HG02763 (cell line): Measurements from ENCODE around the gene MAP3K8.

Experiments
- ATAC-seq: cut with Tn5 transposase; IDR thresholded peaks from one replicate; pipeline ENCODE4 v1.9.1; 2021; ENCODE audit warnings: mild to moderate bottlenecking, moderate library complexity; ENCODE audit not compliant: unreplicated experiment

MAP3K8 gene

GRCh38 chr10:30433730-30434272 is at the start of gene MAP3K8:
MAP3K8 (plus strand) TSS chr10:30434184; CDS start chr10:30438939, 4,755 bp downstream.
- peak; percentile 60 for ATAC-seq

DNA sequence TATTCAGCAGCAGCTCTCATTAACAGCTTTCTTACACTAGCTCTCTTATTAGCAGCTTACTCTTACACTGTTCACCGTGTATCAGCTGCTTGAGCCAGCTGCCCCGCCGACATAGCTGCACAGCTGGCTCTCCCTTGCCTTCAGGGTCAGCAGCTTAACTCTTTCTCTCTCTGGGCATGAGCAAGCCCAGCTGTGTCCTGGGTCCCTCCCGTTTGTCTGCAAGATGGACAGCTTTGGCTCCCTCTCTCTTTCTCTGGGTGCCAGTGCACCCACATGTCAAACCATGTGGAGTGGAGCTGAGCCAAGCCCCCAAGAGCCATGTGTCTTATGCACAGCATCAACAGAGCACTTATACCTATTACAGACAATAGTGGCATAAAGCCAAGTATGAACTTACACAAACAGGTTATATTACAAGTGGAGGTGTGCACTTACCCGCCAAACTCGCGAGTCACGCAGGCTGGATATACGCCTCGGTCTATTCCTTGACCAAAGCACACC is 49.2 kb upstream of the MAP3K8 start:
- ATAC-seq: no peak

- no peak for ATAC-seq
Observed at GRCh38 chr10:30386801-30387588, 47.0 kb upstream of the MAP3K8 start.

GRCh38 chr10:30387646-30388243 is 46.2 kb upstream of the MAP3K8 start:
- ATAC-seq: no peak

GRCh38 chr10:30389543-30389942 is 44.4 kb upstream of the MAP3K8 start:
- ATAC-seq: no peak

DNA sequence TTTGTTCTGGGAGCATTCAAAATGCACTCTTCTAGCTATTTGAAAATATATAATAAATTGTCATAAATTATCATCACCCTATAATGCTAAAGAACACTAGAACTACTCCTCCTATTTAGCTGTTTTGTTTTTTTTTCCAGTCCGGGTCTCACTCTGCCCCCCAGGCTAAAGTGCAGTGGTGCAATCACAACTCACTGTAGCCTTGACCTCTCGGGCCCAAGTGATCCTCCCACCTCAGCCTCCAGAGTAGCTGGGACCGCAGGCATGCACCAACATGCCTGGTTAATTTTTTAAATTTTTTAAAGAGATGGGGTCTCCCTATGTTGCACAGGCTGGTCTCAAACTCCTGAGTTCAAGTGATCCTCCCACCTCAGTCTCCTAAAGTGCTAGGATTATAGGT is 43.8 kb upstream of the MAP3K8 start:
- no peak for ATAC-seq

DNA sequence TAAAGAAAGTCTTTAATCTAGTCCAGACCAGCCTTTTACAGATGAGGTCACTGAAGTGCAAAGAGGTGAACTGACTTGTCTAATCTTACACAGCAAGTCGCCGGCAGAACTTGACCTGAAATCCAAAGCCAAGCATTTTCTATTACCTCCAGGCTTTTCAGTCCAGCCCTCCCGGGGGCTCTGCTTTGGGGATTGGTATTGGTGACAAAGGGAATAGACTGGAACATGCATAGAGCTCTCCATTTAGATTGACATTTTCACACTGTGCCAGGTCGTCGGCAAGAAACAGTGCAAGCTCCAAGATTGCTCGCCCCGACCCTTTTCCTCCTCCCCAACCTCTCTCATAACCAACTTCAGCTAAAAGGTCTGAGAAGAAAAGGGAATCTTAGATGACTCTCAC is 42.7 kb upstream of the MAP3K8 start:
- ATAC-seq: no peak

DNA sequence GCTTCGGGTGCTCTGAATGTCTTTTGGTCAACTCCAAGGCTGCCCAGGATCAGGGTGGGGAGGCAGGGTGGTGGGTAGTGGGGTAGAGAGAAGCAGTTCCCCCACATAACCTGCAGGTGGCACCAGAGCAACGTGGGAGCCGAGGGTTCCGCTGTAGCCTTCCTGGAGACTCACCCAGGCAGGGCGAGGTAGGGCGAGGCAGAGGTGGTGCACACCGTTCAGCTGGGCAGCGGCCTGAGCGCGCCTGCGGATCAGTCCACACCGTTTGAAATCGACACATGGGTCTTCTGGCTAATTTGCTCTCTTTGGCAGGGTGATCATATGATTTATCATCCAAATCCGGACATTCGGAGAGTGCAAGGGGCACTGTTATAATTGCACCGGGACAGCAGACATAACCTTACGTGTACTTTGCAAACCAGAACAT is 41.4 kb upstream of the MAP3K8 start:
- peak; percentile 82 for ATAC-seq

- no peak for ATAC-seq
Observed at GRCh38 chr10:30396293-30396692, 37.7 kb upstream of the MAP3K8 start.

- ATAC-seq: no peak
Observed at GRCh38 chr10:30396698-30397097, 37.3 kb upstream of the MAP3K8 start.

DNA sequence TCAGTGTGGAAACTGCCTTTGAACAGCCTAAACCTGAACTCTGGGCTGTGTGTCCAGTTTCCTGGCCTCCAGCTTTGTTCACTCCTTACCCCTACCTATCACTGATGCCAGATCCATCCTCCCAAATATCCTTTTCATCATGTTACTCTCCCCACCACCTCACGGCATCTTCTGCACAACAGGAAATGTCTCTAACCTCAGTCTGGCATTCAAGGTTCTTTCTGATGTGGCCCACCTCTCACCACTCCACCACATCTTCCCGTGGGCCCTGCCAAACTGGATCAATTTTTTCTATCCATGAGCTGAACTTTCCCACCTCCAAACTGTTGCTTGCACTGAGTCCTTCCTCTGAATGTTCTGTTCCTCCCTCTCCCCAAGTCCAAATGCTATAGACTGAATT is 35.8 kb upstream of the MAP3K8 start:
- ATAC-seq: no peak

DNA sequence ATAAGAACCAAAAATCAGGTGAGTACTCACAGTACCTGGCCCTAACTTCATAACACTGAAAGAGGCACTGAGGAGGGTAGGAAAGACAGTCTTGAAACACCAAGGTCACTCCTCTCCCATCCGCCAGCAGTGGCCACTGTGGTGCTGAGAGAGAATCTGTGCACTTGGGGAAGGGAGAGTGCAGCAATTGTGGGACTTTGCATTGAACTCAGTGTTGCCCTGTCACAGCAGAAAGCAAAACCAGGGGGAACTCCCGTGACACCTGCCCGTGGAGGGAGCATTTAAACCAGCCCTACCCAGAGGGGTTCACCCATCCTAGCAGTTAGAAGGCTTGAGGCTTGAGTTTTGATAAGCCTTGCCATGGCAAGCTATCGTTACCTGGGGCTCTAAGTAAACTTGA is 35.2 kb upstream of the MAP3K8 start:
- no peak for ATAC-seq

DNA sequence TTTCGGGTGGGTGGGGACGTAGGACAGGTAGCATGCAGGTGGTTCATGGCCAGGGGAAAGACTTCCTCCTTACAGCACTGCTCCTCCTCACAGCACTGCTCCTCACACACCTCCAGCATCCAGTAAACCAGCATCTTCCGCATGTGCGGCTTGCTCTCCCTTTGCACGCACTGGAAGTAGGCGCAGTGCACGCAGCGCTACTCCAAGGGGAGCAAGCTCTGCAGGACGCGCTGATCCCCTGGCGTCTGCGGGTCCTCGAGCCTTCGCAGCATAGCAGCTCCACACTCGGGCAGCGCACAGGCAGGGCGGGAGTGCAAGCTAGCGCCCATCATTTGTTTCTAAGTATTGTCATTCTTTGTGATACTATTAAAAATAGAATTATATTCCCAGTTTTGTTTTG is 30.5 kb upstream of the MAP3K8 start:
- ATAC-seq: no peak

- ATAC-seq: no peak
Observed at GRCh38 chr10:30404540-30404939, 29.4 kb upstream of the MAP3K8 start.

GRCh38 chr10:30411263-30411662 is 22.7 kb upstream of the MAP3K8 start:
- ATAC-seq: no peak

- no peak for ATAC-seq
Observed at GRCh38 chr10:30412901-30413300, 21.1 kb upstream of the MAP3K8 start.

- ATAC-seq: no peak
Observed at GRCh38 chr10:30413996-30414576, 19.9 kb upstream of the MAP3K8 start.

DNA sequence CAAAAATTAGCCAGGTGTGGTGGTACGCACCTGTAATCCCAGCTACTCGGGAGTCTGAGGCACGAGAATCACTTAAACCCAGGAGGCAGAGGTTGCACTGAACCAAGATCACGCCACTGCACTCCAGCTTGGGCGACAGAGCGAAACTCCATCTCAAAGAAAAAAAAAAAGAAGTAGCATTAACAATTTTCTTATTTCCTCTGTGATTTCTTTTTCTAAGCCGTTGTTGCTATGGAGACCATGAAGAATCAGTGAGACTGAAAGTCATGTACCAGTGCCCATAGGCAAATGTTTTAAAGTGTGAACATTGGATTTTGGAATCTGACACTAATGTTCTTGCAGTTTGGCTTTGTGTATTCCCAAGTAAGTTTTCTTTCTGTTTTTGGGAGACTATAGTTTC is 18.4 kb upstream of the MAP3K8 start:
- ATAC-seq: no peak

- ATAC-seq: no peak
Observed at GRCh38 chr10:30417301-30417700, 16.7 kb upstream of the MAP3K8 start.

- peak; percentile 50 for ATAC-seq
Observed at GRCh38 chr10:30420266-30420665, 13.7 kb upstream of the MAP3K8 start.

DNA sequence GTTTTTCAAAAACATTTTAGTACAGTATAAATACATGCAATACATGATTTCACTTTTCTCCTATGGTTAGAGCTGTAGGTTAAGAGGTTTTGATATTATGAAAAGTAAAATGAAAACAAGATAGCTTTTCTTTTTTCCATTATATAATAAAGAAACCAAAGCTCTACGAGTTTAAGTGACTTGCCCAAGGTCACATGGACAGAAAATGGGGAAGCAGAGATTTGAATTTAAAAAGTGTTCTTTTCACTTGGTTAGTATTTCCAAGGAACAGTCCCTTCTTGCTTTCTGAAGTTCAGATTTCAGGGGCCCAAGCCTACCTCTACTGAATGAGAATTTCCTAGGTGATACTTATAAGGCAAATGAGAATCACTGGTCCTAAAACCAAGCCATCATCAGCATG is 13.2 kb upstream of the MAP3K8 start:
- ATAC-seq: no peak
